Liver (tissue), 9 donors: Measurements from ENCODE around the gene FGR. TPM values are rescaled to one million over a fixed set of nuclear protein-coding genes. Genes with fewer than 3 reads are reported as not detected.

Source experiments
- DNase-seq: peaks from one replicate; pipeline ENCODE4 v3.0.0-alpha.2; 2017; ENCODE audit warnings: low spot score
- H3K27ac ChIP-seq, 2 donors: one replicate each; pipeline ENCODE4 v1.7.0; 2013; ENCODE audit warnings: inconsistent platforms in 2 of 2, low read length in 2 of 2, control low read depth in 1 of 2, low read depth in 1 of 2, mild to moderate bottlenecking in 1 of 2
- H3K27me3 ChIP-seq, 4 donors: one replicate each; pipeline versions ENCODE4 v1.6.1 to v1.7.0; 2013; ENCODE audit warnings: low read length in 3 of 4, inconsistent platforms in 1 of 4, mild to moderate bottlenecking in 1 of 4, moderate library complexity in 1 of 4; ENCODE audit not compliant: control insufficient read depth in 4 of 4, insufficient read depth in 4 of 4
- H3K36me3 ChIP-seq, 4 donors: one replicate each; pipeline versions ENCODE4 v1.6.1 to v1.7.0; 2013; ENCODE audit warnings: low read length in 3 of 4, mild to moderate bottlenecking in 3 of 4, low read depth in 1 of 4, moderate library complexity in 1 of 4; ENCODE audit not compliant: control insufficient read depth in 4 of 4, insufficient read depth in 3 of 4
- H3K4me1 ChIP-seq, 4 donors: one replicate each; pipeline versions ENCODE4 v1.6.1 to v1.7.0; 2013; ENCODE audit warnings: low read length in 3 of 4, mild to moderate bottlenecking in 3 of 4, moderate library complexity in 1 of 4; ENCODE audit not compliant: control insufficient read depth in 4 of 4, insufficient read depth in 4 of 4
- H3K4me3 ChIP-seq, 3 donors: one replicate each; pipeline versions ENCODE4 v1.6.1 to v1.7.0; 2013; ENCODE audit warnings: low read length in 3 of 3, control low read depth in 1 of 3, low read depth in 1 of 3, mild to moderate bottlenecking in 1 of 3
- H3K9ac ChIP-seq, 2 donors: one replicate each; pipeline ENCODE4 v1.7.0; 2013; ENCODE audit warnings: low read length in 2 of 2, mild to moderate bottlenecking in 2 of 2, moderate library complexity in 2 of 2, control low read depth in 1 of 2, low read depth in 1 of 2
- H3K9me3 ChIP-seq, 4 donors: one replicate each; pipeline versions ENCODE4 v1.6.1 to v1.7.0; 2013; ENCODE audit warnings: low read length in 3 of 4; ENCODE audit not compliant: control insufficient read depth in 4 of 4
- ATF3 ChIP-seq: IDR thresholded peaks from 2 replicates; pipeline ENCODE4 v1.6.1; 2016; ENCODE audit warnings: antibody characterized with exemption
- CTCF ChIP-seq: fragments of 150-350 bp; IDR thresholded peaks from 2 replicates; pipeline ENCODE4 v1.5.1; 2017; ENCODE audit warnings: improper control_type of control experiment, low read depth, low read length; ENCODE audit not compliant: missing input control
- EGR1 ChIP-seq, 2 donors: IDR thresholded peaks; 2 replicates each; pipeline ENCODE4 v1.6.1; 2016 to 2018; ENCODE audit warnings: antibody characterized with exemption in 2 of 2, low read depth in 2 of 2
- FOXA1 ChIP-seq: IDR thresholded peaks from 2 replicates; pipeline ENCODE4 v1.6.1; 2016; ENCODE audit warnings: antibody characterized with exemption
- FOXA2 ChIP-seq: IDR thresholded peaks from 2 replicates; pipeline ENCODE4 v1.6.1; 2016; ENCODE audit warnings: antibody characterized with exemption
- GABPA ChIP-seq, 2 donors: IDR thresholded peaks in 1 of 2; conservative IDR thresholded peaks in 1 of 2; 2 replicates each; pipeline ENCODE4 v1.6.1; 2016; ENCODE audit warnings: antibody characterized with exemption in 2 of 2, mild to moderate bottlenecking in 1 of 2, moderate library complexity in 1 of 2
- HNF4A ChIP-seq, 2 donors: conservative IDR thresholded peaks; 2 replicates each; pipeline ENCODE4 v1.6.1; 2016; ENCODE audit warnings: antibody characterized with exemption in 2 of 2, mild to moderate bottlenecking in 2 of 2
- HNF4G ChIP-seq: IDR thresholded peaks from 2 replicates; pipeline ENCODE4 v1.6.1; 2016; ENCODE audit warnings: antibody characterized with exemption
- JUND ChIP-seq, 2 donors: IDR thresholded peaks; 2 replicates each; pipeline ENCODE4 v1.6.1; 2016; ENCODE audit warnings: antibody characterized with exemption in 2 of 2
- MAX ChIP-seq: IDR thresholded peaks from 2 replicates; pipeline ENCODE4 v1.6.1; 2016; ENCODE audit warnings: antibody characterized with exemption
- NR2F2 ChIP-seq: IDR thresholded peaks from 2 replicates; pipeline ENCODE4 v1.6.1; 2016; ENCODE audit warnings: antibody characterized with exemption
- RAD21 ChIP-seq, 2 donors: IDR thresholded peaks; 2 replicates each; pipeline ENCODE4 v1.6.1; 2016; ENCODE audit warnings: antibody characterized with exemption in 2 of 2, mild to moderate bottlenecking in 2 of 2
- REST ChIP-seq: IDR thresholded peaks from 2 replicates; pipeline ENCODE4 v1.6.1; 2016; ENCODE audit warnings: antibody characterized with exemption, mild to moderate bottlenecking
- RXRA ChIP-seq, 2 donors: IDR thresholded peaks; 2 replicates each; pipeline ENCODE4 v1.6.1; 2017 to 2018; ENCODE audit warnings: antibody characterized with exemption in 2 of 2, mild to moderate bottlenecking in 1 of 2
- SP1 ChIP-seq: IDR thresholded peaks from 2 replicates; pipeline ENCODE4 v1.6.1; 2018; ENCODE audit warnings: antibody characterized with exemption, mild to moderate bottlenecking
- TAF1 ChIP-seq: conservative IDR thresholded peaks from 2 replicates; pipeline ENCODE4 v1.6.1; 2016; ENCODE audit warnings: antibody characterized with exemption, mild to moderate bottlenecking
- YY1 ChIP-seq: IDR thresholded peaks from 2 replicates; pipeline ENCODE4 v1.6.1; 2016; ENCODE audit warnings: antibody characterized with exemption, mild to moderate bottlenecking
- ZBTB33 ChIP-seq: IDR thresholded peaks from 2 replicates; pipeline ENCODE4 v1.6.1; 2016; ENCODE audit warnings: antibody characterized with exemption
- WGBS: extraction: QIAGEN DNeasy Blood & Tissue Kit; methylation state at CpG from one replicate; pipeline ENCODE4 v1.1.7; 2013; 5-methylcytosine and 5-hydroxymethylcytosine counted together
- polyA plus RNA-seq, 2 donors: library from polyadenylated mRNA; stranded (reverse) in 1 of 2; unstranded in 1 of 2; fragments of 200-250 nt in 1 of 2; fragments of >200 nt in 1 of 2; fragmentation: Nextera tagmentation in 1 of 2; extraction: Ambion mirVana in 1 of 2; gene quantifications; one replicate each; pipeline versions ENCODE4 v1.2.1 to v1.2.3, GENCODE V29; 2013 to 2015
- total RNA-seq, 2 donors: library from RNA; depleted of rRNA; stranded (reverse); fragments of >200 nt; gene quantifications; one replicate each; pipeline ENCODE4 v1.2.3, GENCODE V29; 2014
- donor health status: healthy.
- donor health status: healthy.
- donor health status: healthy.
- donor health status: healthy.
- donor health status: healthy.

FGR gene
- total and polyA plus RNA-seq, 4 donors: 2.8 to 20.2 (median 6.2) TPM

GRCh38 chr1:27563591-27564471 lies 71.2 kb downstream of the FGR start:
- 29% methylated on average over 10 of the region's 10 CpGs for WGBS
- Histone ChIP-seq H3K27me3 (no peaks in the 10 kb centered on the region), H3K27ac (peak overlapping the region; percentile 85 to 95), H3K36me3 (no peaks in the 10 kb centered on the region), H3K4me3 (no peak overlapping the region), H3K9ac (peak overlapping the region; percentile 5 to 45), H3K4me1 (peaks cover 47 to 83% (median 66%) of the 10 kb centered on the region in 4 donors), H3K9me3 (no peaks in the 10 kb centered on the region)
- peak; percentile 69 for DNase-seq
- TF ChIP-seq HNF4A (conservative IDR thresholded peaks at IDR 0.05) (peak; percentile 94 to 95), NR2F2 (peak; percentile 84), SP1 (peak; percentile 98), ZBTB33 (no peak), CTCF (no peak), RAD21 (IDR thresholded peaks at IDR 0.05) (peak; percentile 41 to 65), YY1 (peak; percentile 80), EGR1 (IDR thresholded peaks at IDR 0.05; ENCODE audit: low read depth in 2 of 2) (peak; percentile 37 to 63), HNF4G (peak; percentile 91), ATF3 (peak; percentile 67), RXRA (IDR thresholded peaks at IDR 0.05) (peak; percentile 92 to 94), GABPA (IDR thresholded peaks at IDR 0.05 in 1 of 2, conservative IDR thresholded peaks at IDR 0.05 in 1 of 2) (peak in 1 of 2 donors; percentile 54), REST (peak; percentile 89), MAX (peak; percentile 88), FOXA2 (peak; percentile 65), JUND (IDR thresholded peaks at IDR 0.05) (peak; percentile 95), FOXA1 (peak; percentile 77), TAF1 (peak; percentile 54)
